Left renal pelvis (tissue), 4 donors: ENCODE results near the gene ARHGEF1. TPM values are rescaled to one million over a fixed set of nuclear protein-coding genes. Genes with fewer than 3 reads are reported as not detected.
"Not testable (repeated sequence)": the region's sequence is repeated elsewhere in the genome, so short reads cannot be mapped to it uniquely, and the experiment has no call there.

Source experiments
- DNase-seq, 4 donors: peaks; one replicate each; pipeline ENCODE4 v3.0.0-alpha.2; 2013; ENCODE audit warnings: low read depth in 4 of 4, low spot score in 3 of 4
- polyA plus RNA-seq, 4 donors: library from polyadenylated mRNA; unstranded; fragments of 120-200 nt; gene quantifications; one replicate each; pipeline ENCODE4 v1.2.1, GENCODE V29; 2013; ENCODE audit not compliant: insufficient read length in 4 of 4

Gene ARHGEF1
- polyA plus RNA-seq, 4 donors: 38.2 to 63.3 (median 45.9) TPM

GRCh38 chr19:41928221-41928683 lies 45.3 kb downstream of the ARHGEF1 start, which contains the start of gene ERFL:
Gene ERFL (minus strand): TSS chr19:41928449. CDS start chr19:41912919, 15,530 bp downstream.
- no peak for DNase-seq

- no peak for DNase-seq
Measured at GRCh38 chr19:41928754-41929535, 46.0 kb downstream of the ARHGEF1 start.

GRCh38 chr19:41929536-41930071 lies 46.6 kb downstream of the ARHGEF1 start:
- no peak for DNase-seq

GRCh38 chr19:41930322-41930722 lies 47.3 kb downstream of the ARHGEF1 start:
- no peak for DNase-seq

GRCh38 chr19:41930926-41931592 lies 48.1 kb downstream of the ARHGEF1 start:
- no peak for DNase-seq

GRCh38 chr19:41932259-41932719 lies 49.3 kb downstream of the ARHGEF1 start:
- DNase-seq: no peak

- DNase-seq: no peak
Measured at GRCh38 chr19:41932720-41933332, 49.8 kb downstream of the ARHGEF1 start.

GRCh38 chr19:41933693-41934426 lies 50.9 kb downstream of the ARHGEF1 start:
- DNase-seq: no peak

- DNase-seq: no peak
Measured at GRCh38 chr19:41934849-41935374, 51.9 kb downstream of the ARHGEF1 start.

- no peak for DNase-seq
Measured at GRCh38 chr19:41935760-41936415, 52.9 kb downstream of the ARHGEF1 start.

GRCh38 chr19:41936416-41936850 lies 53.4 kb downstream of the ARHGEF1 start:
- DNase-seq: no peak

- DNase-seq: no peak
Measured at GRCh38 chr19:41936961-41937360, 54.0 kb downstream of the ARHGEF1 start.

GRCh38 chr19:41937525-41938468 lies 54.8 kb downstream of the ARHGEF1 start:
- no peak for DNase-seq

GRCh38 chr19:41939209-41939608 lies 56.2 kb downstream of the ARHGEF1 start:
- DNase-seq: not testable (repeated sequence)

GRCh38 chr19:41939861-41940730 lies 57.1 kb downstream of the ARHGEF1 start:
- DNase-seq: peak in 1 of 4 donors; percentile 45

GRCh38 chr19:41940731-41941409 lies 57.9 kb downstream of the ARHGEF1 start:
- no peak for DNase-seq
